DOHH2 (cell line): Measurements from ENCODE around the gene C6orf52.

ENCODE experiments used
- H3F3A ChIP-seq: fragments of 200-600 bp; sonication (generic), shearing (Covaris generic); 2 replicates; pipeline ENCODE4 v1.6.0; 2016; ENCODE audit warnings: antibody characterized with exemption, mild to moderate bottlenecking; ENCODE audit not compliant: control insufficient read depth, insufficient read depth
- H3K27ac ChIP-seq: fragments of 200-600 bp; sonication (generic); 2 replicates; pipeline ENCODE4 v1.5.1; 2014; ENCODE audit warnings: low read depth, mild to moderate bottlenecking, low read length, moderate library complexity
- H3K27me3 ChIP-seq: fragments of 200-600 bp; sonication (generic); 2 replicates; pipeline ENCODE4 v1.6.1; 2014; ENCODE audit warnings: mild to moderate bottlenecking, low read length, mixed read lengths; ENCODE audit not compliant: control insufficient read depth
- H3K36me3 ChIP-seq: fragments of 200-600 bp; sonication (generic); 2 replicates; pipeline ENCODE4 v1.6.1; 2014; ENCODE audit warnings: mild to moderate bottlenecking, low read length, moderate library complexity, mixed read lengths; ENCODE audit not compliant: control insufficient read depth
- H3K4me1 ChIP-seq: fragments of 200-600 bp; sonication (generic); 2 replicates; pipeline ENCODE4 v1.6.1; 2014; ENCODE audit warnings: mild to moderate bottlenecking, low read length, mixed read lengths; ENCODE audit not compliant: control insufficient read depth
- H3K4me2 ChIP-seq: fragments of 200-600 bp; sonication (generic); 2 replicates; pipeline ENCODE4 v1.6.0; 2014; ENCODE audit warnings: mild to moderate bottlenecking, low read length, moderate library complexity
- H3K4me3 ChIP-seq: fragments of 200-600 bp; sonication (generic); 2 replicates; pipeline ENCODE4 v1.5.1; 2014; ENCODE audit warnings: mild to moderate bottlenecking, low read length, mixed read lengths
- H3K79me2 ChIP-seq: fragments of 200-600 bp; sonication (generic); 2 replicates; pipeline ENCODE4 v1.6.1; 2014; ENCODE audit warnings: mild to moderate bottlenecking, low read length, mixed read lengths; ENCODE audit not compliant: control insufficient read depth
- H3K9me2 ChIP-seq: fragments of 200-600 bp; sonication (generic); replicated peaks from 2 replicates; pipeline ENCODE4 v1.6.1; 2014; ENCODE audit warnings: mild to moderate bottlenecking, low read length, mixed read lengths; ENCODE audit not compliant: control insufficient read depth
- H3K9me3 ChIP-seq: fragments of 200-600 bp; sonication (generic); 2 replicates; pipeline ENCODE4 v1.6.1; 2014; ENCODE audit warnings: antibody characterized with exemption, low read length, mixed read lengths; ENCODE audit not compliant: control insufficient read depth, insufficient read depth
- H4K20me1 ChIP-seq: fragments of 200-600 bp; sonication (generic); 2 replicates; pipeline ENCODE4 v1.6.0; 2014; ENCODE audit warnings: low read depth, mild to moderate bottlenecking, antibody characterized with exemption, low read length, moderate library complexity; ENCODE audit not compliant: control insufficient read depth, insufficient read depth
- CTCF ChIP-seq: fragments of 200-600 bp; sonication (generic); IDR thresholded peaks from one replicate; pipeline ENCODE4 v1.5.1; 2014; ENCODE audit warnings: antibody characterized with exemption, mild to moderate bottlenecking, low read depth, low read length; ENCODE audit not compliant: poor library complexity, severe bottlenecking
- EZH2phosphoT487 ChIP-seq: fragments of 200-600 bp; sonication (generic); IDR thresholded peaks from 2 replicates; pipeline ENCODE4 v1.6.1; 2017; ENCODE audit warnings: borderline replicate concordance, mild to moderate bottlenecking, antibody characterized with exemption, low read length, moderate library complexity, mixed read lengths

C6orf52 gene

GRCh38 chr6:10682355-10682988 is 11.9 kb downstream of the C6orf52 start:
- peaks cover 6% of the 10 kb centered on the region; the same call in 1 of the 2 replicates for H3K27me3 ChIP-seq
- 0 out of 2 replicates have a peak, but pooled peaks cover 4% of the 10 kb centered on the region for H3K9me3 ChIP-seq
- no peaks in the 10 kb centered on the region for H3F3A ChIP-seq
- H3K4me1 ChIP-seq: no peaks in the 10 kb centered on the region
- H3K79me2 ChIP-seq: no peaks in the 10 kb centered on the region
- H3K9me2 ChIP-seq: no peaks in the 10 kb centered on the region
- no peak overlapping the region for H3K4me3 ChIP-seq
- H3K27ac ChIP-seq: no peak overlapping the region
- TF ChIP-seq EZH2phosphoT487: no peak
- TF ChIP-seq CTCF: no peak
- no peaks in the 10 kb centered on the region for H4K20me1 ChIP-seq
- no peaks in the 10 kb centered on the region for H3K36me3 ChIP-seq
- H3K4me2 ChIP-seq: no peak overlapping the region

GRCh38 chr6:10681795-10682194 is 12.6 kb downstream of the C6orf52 start:
- no peak for TF ChIP-seq CTCF
- TF ChIP-seq EZH2phosphoT487: no peak
- Histone ChIP-seq H3F3A (no peaks in the 10 kb centered on the region), H3K4me2 (no peak overlapping the region), H3K79me2 (no peaks in the 10 kb centered on the region), H3K4me1 (no peaks in the 10 kb centered on the region), H3K27me3 (peaks cover 3% of the 10 kb centered on the region; the same call in 1 of the 2 replicates), H3K27ac (no peak overlapping the region), H3K9me3 (0 out of 2 replicates have a peak, but pooled peaks cover 4% of the 10 kb centered on the region), H4K20me1 (no peaks in the 10 kb centered on the region), H3K9me2 (no peaks in the 10 kb centered on the region), H3K4me3 (no peak overlapping the region), H3K36me3 (no peaks in the 10 kb centered on the region)

GRCh38 chr6:10678456-10678855 is 16.0 kb downstream of the C6orf52 start:
- Histone ChIP-seq H3K4me2 (no peak overlapping the region), H4K20me1 (no peaks in the 10 kb centered on the region), H3K79me2 (no peaks in the 10 kb centered on the region), H3K27me3 (no peaks in the 10 kb centered on the region), H3K4me3 (no peak overlapping the region), H3K27ac (no peak overlapping the region), H3K4me1 (no peaks in the 10 kb centered on the region), H3K36me3 (no peaks in the 10 kb centered on the region), H3K9me2 (no peaks in the 10 kb centered on the region), H3K9me3 (0 out of 2 replicates have a peak, but pooled peaks cover 4% of the 10 kb centered on the region), H3F3A (no peaks in the 10 kb centered on the region)
- TF ChIP-seq CTCF: no peak
- TF ChIP-seq EZH2phosphoT487: no peak
